Measurements from ENCODE around the gene CMBL. TPM values are rescaled to one million over a fixed set of nuclear protein-coding genes. Genes with fewer than 3 reads are reported as not detected.

The CMBL gene
- total RNA-seq, 1 experiment from 2014 or later, result 12.6 TPM

DNA sequence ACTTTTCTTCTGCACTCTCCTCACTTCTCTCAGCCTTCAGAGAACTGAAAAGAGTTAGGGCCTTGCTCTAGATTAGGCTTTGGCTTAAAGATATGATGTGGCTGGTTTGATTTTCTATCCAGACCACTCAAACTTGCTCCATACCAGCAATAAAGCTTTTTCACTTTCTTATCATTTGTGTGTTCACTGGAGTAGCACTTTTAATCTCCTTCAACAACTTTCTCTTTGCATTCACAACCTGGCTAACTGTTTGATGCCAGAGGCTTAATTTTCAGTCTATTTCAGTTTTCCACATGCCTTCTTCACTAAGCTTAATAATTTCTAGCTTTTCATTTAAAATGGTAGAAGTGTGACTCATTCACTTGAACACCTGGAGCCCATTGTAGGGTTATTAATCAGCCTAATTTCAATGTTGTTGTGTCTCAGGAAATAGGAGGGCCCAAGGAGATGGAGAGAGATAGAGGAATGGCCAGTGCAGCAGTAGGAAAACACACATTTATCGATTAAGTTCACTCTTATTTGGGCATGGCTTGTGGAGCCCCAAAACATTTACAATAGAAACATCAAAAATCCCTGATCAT is 64.0 kb downstream of the CMBL start:
- Histone ChIP-seq H3K56ac (ENCODE audit: insufficient read length, low read depth, low read length) (no peak overlapping the region), H4K20me1 (ENCODE audit: control insufficient read depth, insufficient read depth, insufficient read length) (no peaks in the 10 kb centered on the region), H4K8ac (replicated peaks; ENCODE audit: insufficient read length, low read depth, low read length) (no peak overlapping the region), H4K5ac (ENCODE audit: insufficient read length, low read depth, low read length) (no peak overlapping the region), H2BK15ac (ENCODE audit: low read depth, low read length) (no peak overlapping the region), H3K9ac (ENCODE audit: extremely low read depth, insufficient read length, low read length) (no peak overlapping the region), H3K23ac (ENCODE audit: insufficient read length, low read depth, low read length) (no peak overlapping the region), H3K4me1 (ENCODE audit: insufficient read depth, low read length) (no peaks in the 10 kb centered on the region), H4K91ac (ENCODE audit: insufficient read length, low read depth, low read length) (no peak overlapping the region), H3K27me3 (ENCODE audit: insufficient read depth, low read length) (no peaks in the 10 kb centered on the region), H3K18ac (ENCODE audit: insufficient read length, low read depth, low read length) (no peak overlapping the region), H2AFZ (ENCODE audit: low read length) (no peak overlapping the region), H3K79me2 (ENCODE audit: insufficient read depth, low read length) (peaks cover 3% of the 10 kb centered on the region; the same call in 1 of the 2 replicates), H3K4me2 (ENCODE audit: insufficient read depth, insufficient read length, low read length) (no peak overlapping the region), H3K9me3 (ENCODE audit: control insufficient read depth, low read depth, low read length) (no peaks in the 10 kb centered on the region), H3K23me2 (ENCODE audit: insufficient read length, low read depth, low read length, poor library complexity, severe bottlenecking) (no peaks in the 10 kb centered on the region), H3K79me1 (ENCODE audit: insufficient read depth, low read depth, low read length, poor library complexity, severe bottlenecking) (no peaks in the 10 kb centered on the region), H3T11ph (ENCODE audit: low read length) (no peak overlapping the region), H2BK120ac (ENCODE audit: low read depth, low read length, poor library complexity, severe bottlenecking) (no peak overlapping the region), H2AK5ac (ENCODE audit: insufficient read length, low read length) (no peak overlapping the region), H3K14ac (ENCODE audit: insufficient read depth, low read length) (no peak overlapping the region), H2BK12ac (ENCODE audit: insufficient read length, low read depth, low read length) (no peak overlapping the region), H3K27ac (ENCODE audit: insufficient read length, low read depth, low read length) (no peak overlapping the region), H2BK5ac (ENCODE audit: insufficient read length, low read length) (no peak overlapping the region), H3K4ac (ENCODE audit: low read depth, low read length) (no peak overlapping the region), H2BK20ac (ENCODE audit: low read depth, low read length, poor library complexity, severe bottlenecking) (no peak overlapping the region)
- H3K4me3 Mint-ChIP-seq, result no peak overlapping the region
- H3K27ac Mint-ChIP-seq, result no peak overlapping the region
- no peak for DNase-seq
- peaks cover 0 to 3% (median 3%) of the 10 kb centered on the region in 3 experiments; a peak in 4 of 7 replicates for H3K36me3 Mint-ChIP-seq (ENCODE audit: insufficient read depth in 1 of 3, low read depth in 3 of 3)
- H3K27me3 Mint-ChIP-seq (ENCODE audit: low read depth), result no peaks in the 10 kb centered on the region
- WGBS (ENCODE audit: extremely low coverage, insufficient read length, low lambda C conversion rate), result no CpG with 5 or more reads among the region's 1 CpG
- peaks cover 6 to 7% of the 10 kb centered on the region in 2 experiments for H3K4me1 Mint-ChIP-seq
- no peaks in the 10 kb centered on the region for H3K9me3 Mint-ChIP-seq
- TF ChIP-seq, protein P1, sequence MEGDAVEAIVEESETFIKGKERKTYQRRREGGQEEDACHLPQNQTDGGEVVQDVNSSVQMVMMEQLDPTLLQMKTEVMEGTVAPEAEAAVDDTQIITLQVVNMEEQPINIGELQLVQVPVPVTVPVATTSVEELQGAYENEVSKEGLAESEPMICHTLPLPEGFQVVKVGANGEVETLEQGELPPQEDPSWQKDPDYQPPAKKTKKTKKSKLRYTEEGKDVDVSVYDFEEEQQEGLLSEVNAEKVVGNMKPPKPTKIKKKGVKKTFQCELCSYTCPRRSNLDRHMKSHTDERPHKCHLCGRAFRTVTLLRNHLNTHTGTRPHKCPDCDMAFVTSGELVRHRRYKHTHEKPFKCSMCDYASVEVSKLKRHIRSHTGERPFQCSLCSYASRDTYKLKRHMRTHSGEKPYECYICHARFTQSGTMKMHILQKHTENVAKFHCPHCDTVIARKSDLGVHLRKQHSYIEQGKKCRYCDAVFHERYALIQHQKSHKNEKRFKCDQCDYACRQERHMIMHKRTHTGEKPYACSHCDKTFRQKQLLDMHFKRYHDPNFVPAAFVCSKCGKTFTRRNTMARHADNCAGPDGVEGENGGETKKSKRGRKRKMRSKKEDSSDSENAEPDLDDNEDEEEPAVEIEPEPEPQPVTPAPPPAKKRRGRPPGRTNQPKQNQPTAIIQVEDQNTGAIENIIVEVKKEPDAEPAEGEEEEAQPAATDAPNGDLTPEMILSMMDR (conservative IDR thresholded peaks at IDR 0.05), result no peak
